NCI-H774 (cell line): ENCODE data around the gene CASQ2.

Experiments used
- DNase-seq: peaks from one replicate; lab custom pipeline; 2025; lab: John Stamatoyannopoulos, UW

CASQ2 gene

DNA sequence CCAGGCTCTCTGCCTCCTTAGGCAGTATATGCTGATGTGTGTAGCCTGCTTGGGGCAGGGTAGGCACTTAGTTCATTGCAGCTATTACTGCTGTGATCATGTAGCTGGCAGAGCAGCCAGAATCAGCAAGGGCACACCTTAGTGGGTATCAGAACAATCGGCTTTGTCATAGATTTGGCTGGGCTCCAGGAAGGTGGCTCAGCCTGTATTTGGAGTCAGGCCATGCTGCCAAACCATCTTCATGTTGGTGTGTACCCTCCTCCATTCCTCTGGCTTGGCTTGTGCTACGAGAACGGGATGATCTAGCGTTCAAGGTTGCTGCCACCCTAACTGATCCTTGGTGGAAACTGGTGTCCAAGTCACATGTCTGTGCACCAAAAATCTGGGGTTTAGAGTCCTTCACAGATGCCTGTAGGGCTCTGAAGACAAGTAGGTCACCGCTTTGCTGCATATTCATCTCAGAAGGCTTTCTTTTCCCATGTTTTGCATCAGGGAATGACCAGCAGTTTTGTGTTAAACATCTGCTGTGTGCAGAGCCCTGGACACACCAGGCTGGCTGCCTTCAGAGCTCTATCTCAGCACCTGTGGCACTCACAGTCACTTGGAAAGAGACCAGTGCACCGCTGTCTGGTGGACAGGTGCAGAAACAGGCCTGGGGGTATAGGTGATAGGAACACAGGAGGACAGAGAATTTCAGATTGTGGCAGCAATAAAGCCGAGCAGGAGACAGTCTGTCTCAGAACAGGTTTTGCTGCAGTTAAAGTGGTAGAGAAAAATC lies 103.0 kb downstream of the CASQ2 start:
- no peak for DNase-seq

DNA sequence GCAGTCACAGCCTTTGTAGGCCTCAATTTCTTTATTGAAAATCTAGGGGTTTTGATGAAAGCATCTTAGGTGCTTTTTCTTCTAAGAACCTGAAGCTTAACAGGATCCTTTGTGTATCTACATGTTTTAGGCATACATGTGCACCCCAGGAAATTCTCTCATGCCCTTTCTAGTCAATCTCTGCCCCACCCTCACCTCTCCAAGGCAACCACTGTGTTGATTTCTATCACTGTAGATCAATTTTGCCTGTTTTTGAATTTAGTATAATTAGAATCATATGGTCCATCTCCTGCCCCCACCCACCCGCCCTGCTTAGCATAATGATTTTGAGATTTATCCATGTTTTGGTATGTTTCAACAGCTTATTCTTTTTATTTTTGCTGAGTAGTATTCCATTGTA lies 107.4 kb downstream of the CASQ2 start:
- DNase-seq: no peak

DNA sequence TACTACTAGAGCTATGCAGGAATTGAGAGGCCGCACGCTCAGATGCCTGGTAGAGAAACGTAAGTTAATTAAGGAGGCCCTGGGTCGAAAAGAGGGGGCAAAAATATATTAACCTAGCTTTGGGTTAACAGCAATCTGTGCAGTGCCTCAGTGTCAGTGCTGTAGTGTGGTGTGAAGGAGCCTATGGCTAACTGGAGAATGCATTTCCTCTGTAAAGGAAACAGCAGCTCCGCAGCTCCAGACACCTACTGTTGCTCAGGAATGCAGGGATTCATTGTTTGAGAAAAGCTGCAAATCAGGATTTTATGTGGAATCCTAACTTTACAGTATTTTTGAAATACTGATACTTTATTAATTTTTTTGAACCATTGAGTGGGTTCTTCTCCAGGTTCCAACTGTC lies 108.4 kb downstream of the CASQ2 start:
- no peak for DNase-seq

DNA sequence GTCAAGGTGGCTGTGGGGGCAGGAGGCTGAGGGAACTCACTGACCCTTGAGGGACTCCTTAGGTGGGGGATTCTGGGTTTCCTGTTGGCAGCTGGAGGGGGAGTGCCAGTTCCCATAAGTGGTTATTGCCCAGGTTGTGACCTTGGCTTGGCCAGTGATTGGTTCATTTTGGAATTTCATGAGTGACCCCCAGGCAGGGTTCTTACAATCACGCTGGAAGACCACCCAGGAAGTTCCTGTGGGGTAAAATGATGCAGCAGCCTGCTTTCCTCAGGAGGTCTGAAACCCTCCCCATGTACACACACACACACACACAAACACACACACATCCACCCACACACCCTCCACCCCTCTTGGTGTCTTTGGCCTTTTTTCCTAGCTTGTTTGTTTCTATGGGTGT lies 109.9 kb downstream of the CASQ2 start:
- no peak for DNase-seq

DNA sequence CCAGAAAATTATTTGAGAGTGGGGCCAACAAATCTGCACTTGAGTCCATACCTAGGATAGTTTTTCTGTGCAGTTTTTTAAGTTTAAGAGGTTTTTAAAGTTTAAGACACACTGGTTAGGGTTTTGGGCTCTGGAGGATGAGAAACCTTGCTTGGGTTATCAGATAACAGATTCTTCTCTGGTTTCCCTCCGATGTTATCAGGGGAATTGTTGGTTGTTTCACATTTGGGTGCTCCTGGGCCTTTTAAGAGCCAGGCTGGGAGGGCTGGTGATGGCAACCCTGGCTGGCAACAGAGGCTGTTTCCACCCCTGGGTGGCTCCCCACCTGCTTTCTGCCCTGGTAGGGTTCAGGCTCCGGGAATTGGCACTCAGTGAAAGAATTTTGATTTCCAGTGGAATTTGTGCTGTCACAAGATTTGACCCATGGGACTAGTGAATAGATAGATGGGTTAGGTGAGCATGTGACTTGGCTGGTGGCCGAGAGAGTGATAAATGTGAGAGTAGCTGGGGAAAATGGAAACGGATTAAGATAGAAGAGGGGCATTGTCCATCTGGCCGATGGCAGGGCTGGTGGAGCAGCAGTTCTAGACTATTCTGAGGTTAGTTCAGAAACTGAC lies 111.9 kb downstream of the CASQ2 start:
- DNase-seq: no peak

DNA sequence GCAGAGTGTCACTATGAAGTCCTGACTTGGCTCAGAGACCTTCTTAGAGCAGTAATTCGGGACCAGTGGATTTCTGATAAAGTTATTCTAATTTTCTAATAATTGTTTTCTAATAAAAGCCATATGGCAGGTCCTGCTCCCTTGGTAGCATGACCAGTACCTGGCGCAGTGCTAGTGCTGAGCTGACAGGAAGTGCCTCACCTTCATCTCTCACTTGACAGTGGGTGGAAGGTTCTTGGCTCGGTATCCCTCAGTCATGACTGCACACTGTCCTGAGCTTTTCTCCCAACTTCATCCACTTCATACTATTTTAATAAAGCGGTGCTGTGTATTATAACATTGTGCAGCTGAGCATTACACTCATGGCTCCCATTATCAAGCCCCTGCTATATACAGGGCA lies 112.6 kb downstream of the CASQ2 start:
- DNase-seq: no peak

DNA sequence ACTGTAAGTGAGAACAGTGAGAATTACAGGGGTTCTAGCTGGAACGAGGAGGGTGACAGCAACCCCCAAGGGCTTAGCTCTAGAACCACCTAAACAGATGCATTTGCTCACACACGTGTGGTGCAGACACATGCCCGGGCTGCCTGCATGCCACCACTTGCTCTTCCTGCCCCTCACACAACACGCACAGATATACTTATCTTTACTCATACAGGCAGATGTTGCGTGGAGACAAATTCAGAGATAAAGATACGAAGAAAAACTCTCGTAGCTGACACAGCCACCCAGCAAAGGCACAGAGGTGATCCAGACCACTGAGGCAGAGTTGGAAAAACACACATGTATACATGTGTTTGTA lies 113.2 kb downstream of the CASQ2 start:
- DNase-seq: no peak

DNA sequence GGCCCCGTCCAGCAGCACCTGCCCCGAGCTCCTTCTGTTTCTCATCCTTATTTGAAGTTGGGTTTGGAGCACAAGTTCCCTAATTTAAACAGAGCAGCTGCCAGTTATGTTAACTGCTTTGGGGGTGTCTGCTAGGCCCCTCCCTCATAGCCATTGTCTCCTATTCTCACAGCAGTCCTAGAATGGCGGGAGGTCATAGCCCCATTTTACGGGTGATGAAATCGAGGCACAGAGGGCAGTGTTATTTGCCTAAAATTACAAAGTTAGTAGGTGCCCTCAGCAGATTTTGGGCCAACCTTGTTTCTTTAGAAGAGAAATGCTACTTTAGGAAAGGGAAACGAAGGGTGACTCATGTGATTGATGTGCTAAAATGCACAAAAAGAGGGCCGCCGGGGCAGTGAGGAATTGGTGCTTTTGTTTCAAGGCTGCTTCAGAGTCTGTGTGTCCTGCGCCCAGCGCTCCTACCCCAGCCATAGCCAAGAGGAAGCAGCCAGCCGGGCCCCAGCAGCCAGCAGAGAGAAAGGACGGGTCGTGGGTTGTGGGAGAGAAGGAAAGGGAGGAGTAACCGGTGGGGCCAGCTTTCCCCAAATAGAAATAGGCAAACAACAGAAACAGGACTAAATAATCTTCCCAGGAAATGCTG lies 113.7 kb downstream of the CASQ2 start:
- no peak for DNase-seq

DNA sequence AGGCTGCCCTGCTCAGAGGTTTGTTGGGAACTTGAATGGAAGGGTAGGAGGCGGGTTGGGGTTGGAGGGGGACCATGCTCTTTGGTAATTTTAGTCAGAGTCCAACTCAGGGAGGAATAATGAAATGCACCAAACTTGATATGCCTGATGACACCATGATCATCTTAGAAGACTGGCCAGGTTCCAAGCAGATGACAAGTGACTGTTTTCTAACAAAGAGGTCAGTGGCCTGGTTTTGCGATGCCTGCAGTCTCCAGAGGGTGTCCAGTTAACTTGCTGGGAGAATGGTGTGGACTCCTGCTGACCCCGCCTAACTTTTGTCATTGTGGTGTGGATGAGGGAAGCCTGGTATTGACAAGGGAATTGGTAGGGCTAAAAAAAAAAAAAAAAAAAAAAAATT lies 114.4 kb downstream of the CASQ2 start:
- DNase-seq: no peak

DNA sequence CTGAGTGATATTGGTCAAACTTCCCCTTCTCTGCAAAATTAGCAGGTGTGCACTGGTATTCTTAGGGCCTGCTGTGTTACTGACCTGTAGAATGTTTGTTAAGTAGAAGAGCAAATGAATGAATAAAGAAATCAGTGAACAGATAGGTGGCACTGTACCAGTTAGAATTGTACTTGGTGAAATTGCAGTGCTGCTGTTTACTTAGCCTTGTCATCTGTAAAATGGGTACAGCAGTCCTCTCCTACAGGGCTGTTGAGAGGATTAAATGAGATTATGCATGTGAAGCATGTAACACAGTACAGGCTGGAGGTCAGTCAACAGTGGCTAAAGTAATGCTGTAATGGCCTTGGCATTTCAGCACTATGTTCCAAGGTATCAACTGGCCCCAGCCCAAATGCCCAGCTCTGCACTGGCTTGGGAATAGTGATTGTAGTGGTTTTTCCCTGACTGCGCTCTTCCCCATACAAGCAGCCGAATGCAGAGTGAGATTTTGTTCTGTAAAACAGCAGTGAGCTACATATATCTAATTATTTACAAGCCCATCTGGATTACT lies 116.2 kb downstream of the CASQ2 start:
- no peak for DNase-seq

DNA sequence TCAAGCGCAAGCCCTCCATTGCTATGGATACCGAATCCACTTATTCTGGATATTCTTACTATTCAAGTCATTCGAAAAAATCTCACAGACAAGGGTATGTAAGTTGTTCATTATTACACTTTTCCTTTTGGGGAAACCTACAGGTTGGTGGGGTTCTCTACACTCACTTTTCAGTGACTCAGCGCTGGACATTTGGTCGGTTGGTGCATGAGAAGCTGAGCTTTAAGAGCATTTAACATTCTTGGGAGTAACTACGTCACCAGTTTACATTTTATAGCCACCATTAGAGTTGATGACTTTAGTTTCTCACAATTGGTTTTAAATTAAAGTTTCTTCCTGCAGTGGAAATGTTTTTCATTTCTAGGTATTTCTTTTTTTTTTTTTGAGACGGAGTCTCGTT lies 117.1 kb downstream of the CASQ2 start:
- no peak for DNase-seq

DNA sequence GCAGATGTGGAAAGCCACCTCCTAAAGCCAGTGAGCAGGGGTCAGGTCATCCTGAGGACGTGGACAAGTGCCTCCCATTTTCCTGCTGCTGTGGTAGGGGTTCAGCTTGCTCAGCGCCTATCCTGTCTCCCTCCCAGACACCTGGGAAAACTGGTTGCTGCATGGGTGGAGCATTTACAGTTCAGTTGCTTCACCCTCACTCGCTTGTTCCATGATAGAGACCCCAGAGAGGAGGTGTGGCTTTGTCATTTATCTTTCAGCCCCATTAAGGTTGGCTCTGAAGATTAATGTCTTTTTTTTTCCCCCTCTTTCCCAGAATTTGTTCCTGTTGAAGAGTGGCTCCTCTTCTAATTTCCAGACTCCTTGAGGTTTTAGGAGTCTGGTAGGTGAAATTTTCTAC lies 117.6 kb downstream of the CASQ2 start:
- no peak for DNase-seq
